HUES48 (cell line): ENCODE results near the gene RHOF.

Source experiments
- H3K27ac ChIP-seq: one replicate; pipeline ENCODE4 v1.7.0; 2013; ENCODE audit warnings: low read depth, low read length, inconsistent platforms
- H3K27me3 ChIP-seq: 2 replicates; pipeline ENCODE4 v1.6.1; 2013; ENCODE audit warnings: mild to moderate bottlenecking, low read length; ENCODE audit not compliant: control insufficient read depth, insufficient read depth
- H3K36me3 ChIP-seq: 2 replicates; pipeline ENCODE4 v1.6.1; 2013; ENCODE audit warnings: low read length; ENCODE audit not compliant: control insufficient read depth, insufficient read depth
- H3K4me1 ChIP-seq: 2 replicates; pipeline ENCODE4 v1.6.1; 2013; ENCODE audit warnings: mild to moderate bottlenecking, low read length; ENCODE audit not compliant: control insufficient read depth, insufficient read depth
- H3K4me3 ChIP-seq: 2 replicates; pipeline ENCODE4 v1.5.1; 2013; ENCODE audit warnings: mild to moderate bottlenecking, low read depth, low read length
- H3K9ac ChIP-seq: 2 replicates; pipeline ENCODE4 v1.6.1; 2013; ENCODE audit warnings: mild to moderate bottlenecking, low read depth, low read length, moderate library complexity
- H3K9me3 ChIP-seq: 2 replicates; pipeline ENCODE4 v1.6.1; 2013; ENCODE audit warnings: low read length; ENCODE audit not compliant: control insufficient read depth, insufficient read depth

RHOF gene, protein sequence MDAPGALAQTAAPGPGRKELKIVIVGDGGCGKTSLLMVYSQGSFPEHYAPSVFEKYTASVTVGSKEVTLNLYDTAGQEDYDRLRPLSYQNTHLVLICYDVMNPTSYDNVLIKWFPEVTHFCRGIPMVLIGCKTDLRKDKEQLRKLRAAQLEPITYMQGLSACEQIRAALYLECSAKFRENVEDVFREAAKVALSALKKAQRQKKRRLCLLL

DNA sequence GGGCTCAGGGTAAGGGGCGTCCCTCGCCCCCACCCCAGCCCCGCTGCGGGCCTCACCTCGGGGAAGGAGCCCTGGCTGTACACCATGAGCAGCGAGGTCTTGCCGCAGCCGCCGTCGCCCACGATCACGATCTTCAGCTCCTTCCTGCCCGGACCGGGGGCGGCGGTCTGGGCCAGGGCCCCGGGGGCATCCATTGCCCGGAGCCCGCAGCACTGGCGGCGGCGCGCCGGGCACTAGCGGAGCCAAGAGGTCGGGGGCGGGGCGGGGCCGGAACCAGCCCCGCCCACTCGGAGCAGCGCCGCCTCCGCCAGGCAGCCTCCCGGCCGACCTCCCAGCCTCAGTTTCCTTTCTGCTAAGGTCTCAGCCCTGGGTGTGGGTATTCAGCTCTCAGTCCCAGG, at the start of gene RHOF:
Gene RHOF, minus strand, starts transcription at position 249 of the 398 bp plus-strand sequence. Its CDS starts 55 bp downstream, at position 194.
- Histone ChIP-seq H3K9me3 (no peaks in the 10 kb centered on the region), H3K36me3 (peaks cover 17% of the 10 kb centered on the region), H3K27ac (peak within 1 kb of the TSS; percentile 65), H3K27me3 (no peaks in the 10 kb centered on the region), H3K9ac (peak within 1 kb of the TSS; percentile 59; the same call in 1 of the 2 replicates), H3K4me3 (peak within 1 kb of the TSS; percentile 68), H3K4me1 (peaks cover 34% of the 10 kb centered on the region)

GRCh38 chr12:121839993-121840761, 46.7 kb upstream of the RHOF start:
- no peaks in the 10 kb centered on the region for H3K9me3 ChIP-seq
- no peaks in the 10 kb centered on the region for H3K4me1 ChIP-seq
- H3K4me3 ChIP-seq, result peak overlapping the region; percentile 96
- no peaks in the 10 kb centered on the region for H3K27me3 ChIP-seq
- no peaks in the 10 kb centered on the region for H3K36me3 ChIP-seq
- H3K9ac ChIP-seq, result peak overlapping the region; percentile 79
- H3K27ac ChIP-seq, result peak overlapping the region; percentile 84

DNA sequence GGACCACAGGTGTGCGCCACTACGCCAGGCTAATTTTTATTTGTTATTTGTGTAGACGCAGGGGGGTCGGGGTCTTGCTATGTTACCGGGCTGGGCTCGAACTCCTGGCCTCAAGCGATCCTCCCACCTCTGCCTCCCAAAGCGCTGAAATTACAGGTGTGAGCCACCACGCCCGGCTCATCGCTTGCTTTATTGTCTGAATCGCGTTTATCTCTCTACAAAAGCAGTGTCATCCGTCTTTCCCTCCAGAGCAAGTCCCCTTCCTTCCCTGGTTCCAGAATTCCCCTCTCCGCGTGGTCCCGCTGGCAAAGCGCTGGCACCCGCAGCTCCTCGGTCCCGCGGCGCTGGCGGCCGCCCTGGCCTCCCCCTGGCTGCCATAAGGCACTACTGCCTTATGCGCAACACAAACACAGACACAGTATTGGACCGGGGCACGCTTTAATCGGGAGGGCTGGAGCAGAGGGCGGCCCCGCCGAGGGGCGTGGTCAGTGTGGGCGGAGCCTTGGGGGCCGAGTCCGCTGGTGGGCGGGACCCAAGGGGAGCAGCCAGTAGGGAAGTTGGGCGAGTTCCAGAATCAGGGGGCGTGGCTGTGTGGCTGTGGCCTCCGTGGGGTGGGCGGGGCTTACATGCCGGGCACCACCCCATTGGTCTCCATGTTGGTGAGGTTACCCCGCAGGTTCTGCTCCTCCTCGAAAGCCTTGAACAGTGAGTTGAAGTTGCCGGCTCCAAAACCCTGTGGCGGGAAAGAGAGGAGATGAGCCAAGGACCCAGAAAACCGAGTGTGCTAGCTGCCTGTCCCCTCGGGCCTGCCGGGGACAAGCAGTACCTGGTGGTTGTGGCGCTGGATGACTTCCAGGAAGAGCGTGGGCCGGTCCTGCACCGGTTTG, 45.9 kb upstream of the RHOF start:
- Histone ChIP-seq H3K4me3 (peak overlapping the region; percentile 96), H3K4me1 (no peaks in the 10 kb centered on the region), H3K9me3 (no peaks in the 10 kb centered on the region), H3K9ac (peak overlapping the region; percentile 79), H3K27me3 (no peaks in the 10 kb centered on the region), H3K27ac (peak overlapping the region; percentile 84), H3K36me3 (no peaks in the 10 kb centered on the region)

DNA sequence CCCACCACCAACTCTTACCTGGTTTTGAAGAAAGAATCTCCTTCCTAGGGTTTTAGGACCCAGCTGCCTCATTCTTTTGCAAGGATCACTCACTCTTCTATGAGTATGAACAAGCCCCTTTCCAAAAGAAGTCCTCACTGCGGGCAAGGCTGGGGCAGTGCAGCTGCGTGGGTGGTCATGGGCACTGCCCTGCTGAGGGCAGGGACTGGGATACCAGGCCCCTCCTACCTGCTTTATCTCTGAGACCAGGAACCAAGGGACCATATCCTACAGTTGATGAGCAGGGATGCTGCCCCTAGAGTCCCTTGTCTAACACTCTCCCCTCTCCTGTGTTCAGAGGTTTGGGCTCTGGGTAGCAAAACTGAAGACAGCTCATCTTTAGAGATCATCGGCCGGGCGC, 44.6 kb upstream of the RHOF start:
- no peak overlapping the region for H3K27ac ChIP-seq
- H3K4me1 ChIP-seq, result no peaks in the 10 kb centered on the region
- no peaks in the 10 kb centered on the region for H3K9me3 ChIP-seq
- no peak overlapping the region for H3K9ac ChIP-seq
- H3K36me3 ChIP-seq, result no peaks in the 10 kb centered on the region
- no peaks in the 10 kb centered on the region for H3K27me3 ChIP-seq
- no peak overlapping the region for H3K4me3 ChIP-seq

GRCh38 chr12:121837680-121838079, 44.2 kb upstream of the RHOF start:
- no peaks in the 10 kb centered on the region for H3K4me1 ChIP-seq

DNA sequence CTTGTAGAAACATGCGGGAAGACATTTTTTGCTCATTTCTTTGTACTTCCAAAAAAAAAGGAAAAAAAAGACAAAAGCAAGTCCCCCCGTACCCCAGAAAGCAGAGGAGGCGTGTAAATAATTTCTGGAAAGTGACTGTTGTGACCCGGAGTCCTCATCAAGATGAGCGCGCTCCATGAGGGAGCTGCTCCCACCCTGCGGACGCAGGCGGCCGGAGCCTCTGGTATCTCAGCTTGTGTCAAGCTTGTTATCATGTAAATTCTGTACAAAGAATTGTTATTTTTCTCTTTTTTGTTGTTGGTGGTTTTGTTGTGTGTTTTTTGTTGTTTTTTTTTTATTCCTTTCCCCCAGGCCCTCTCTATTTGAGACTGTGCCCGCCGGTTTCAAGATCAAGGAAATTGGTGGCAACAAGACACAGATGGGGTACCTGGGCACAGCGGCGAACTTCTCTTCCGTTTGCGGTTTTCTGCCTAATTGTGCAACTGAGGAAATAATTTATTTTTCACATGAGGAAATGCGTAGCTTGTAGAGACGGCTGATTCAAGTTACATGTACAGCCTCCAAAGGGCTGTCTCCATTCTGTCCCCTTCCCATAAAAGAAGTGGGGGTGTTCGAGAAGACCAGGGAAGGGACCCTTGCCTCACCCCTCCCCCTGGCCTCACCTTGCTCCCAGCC, 38.2 kb upstream of the RHOF start:
- Histone ChIP-seq H3K27me3 (no peaks in the 10 kb centered on the region), H3K9me3 (no peaks in the 10 kb centered on the region), H3K4me1 (no peaks in the 10 kb centered on the region), H3K4me3 (no peak overlapping the region), H3K27ac (no peak overlapping the region), H3K36me3 (peaks cover 50% of the 10 kb centered on the region), H3K9ac (no peak overlapping the region)

More at GRCh38 chr12:121837680-121838079, 44.2 kb upstream of the RHOF start:
- no peak overlapping the region for H3K27ac ChIP-seq
- H3K4me3 ChIP-seq, result no peak overlapping the region
- H3K27me3 ChIP-seq, result no peaks in the 10 kb centered on the region
- no peaks in the 10 kb centered on the region for H3K36me3 ChIP-seq
- no peak overlapping the region for H3K9ac ChIP-seq
- no peaks in the 10 kb centered on the region for H3K9me3 ChIP-seq

DNA sequence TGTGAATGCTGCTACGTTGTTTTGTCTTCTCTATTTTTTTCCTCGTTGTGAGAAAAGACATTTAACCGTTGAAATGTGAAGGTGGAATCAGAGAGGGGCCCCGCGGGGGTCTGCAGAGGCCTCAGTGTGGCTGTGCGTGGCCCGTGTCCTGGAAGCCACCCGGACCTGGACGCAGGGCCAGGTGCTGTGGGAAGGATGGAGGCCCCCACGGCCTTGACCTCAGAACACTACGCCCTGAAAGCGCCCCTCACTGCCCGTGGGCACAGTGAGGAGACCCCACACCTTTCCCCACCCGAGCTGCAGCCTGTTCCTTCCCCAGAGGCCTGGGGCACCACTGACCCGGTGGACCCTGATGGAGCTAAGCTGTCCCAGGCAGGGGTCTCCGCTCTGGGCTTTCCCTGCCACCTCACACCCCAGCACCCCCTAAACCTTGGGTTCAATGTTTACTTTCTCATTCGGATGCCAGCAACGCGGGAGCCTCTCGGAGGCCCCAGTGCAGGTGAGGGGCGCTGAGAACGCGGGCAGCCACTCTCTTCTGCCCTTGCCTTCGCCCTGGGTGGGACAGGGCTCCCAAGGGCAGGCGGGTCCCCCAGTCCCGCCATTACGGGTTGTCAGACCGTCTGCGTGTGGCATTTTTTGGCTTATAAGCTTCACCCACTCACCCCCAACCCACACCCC, 37.2 kb upstream of the RHOF start:
- Histone ChIP-seq H3K27ac (no peak overlapping the region), H3K36me3 (peaks cover 56% of the 10 kb centered on the region), H3K4me3 (no peak overlapping the region), H3K9me3 (no peaks in the 10 kb centered on the region), H3K4me1 (no peaks in the 10 kb centered on the region), H3K9ac (no peak overlapping the region), H3K27me3 (no peaks in the 10 kb centered on the region)

DNA sequence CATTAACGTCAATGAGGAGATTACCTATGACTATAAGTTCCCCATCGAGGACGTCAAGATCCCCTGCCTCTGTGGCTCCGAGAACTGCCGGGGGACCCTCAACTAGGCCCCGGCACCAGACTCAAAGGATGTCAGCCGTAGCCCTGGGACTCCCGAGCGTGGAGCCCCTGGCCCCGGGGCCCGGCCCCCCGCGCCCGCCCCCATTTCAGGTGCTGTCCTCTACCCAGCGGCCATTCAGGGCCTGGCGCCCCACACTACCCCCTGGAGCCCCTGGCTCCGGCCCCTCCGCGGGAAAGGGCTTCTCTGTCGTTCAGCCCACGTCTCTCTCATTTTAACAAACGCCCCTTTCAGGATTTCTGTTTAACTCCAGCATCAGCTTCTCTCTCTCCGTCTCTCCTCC, 36.6 kb upstream of the RHOF start:
- peaks cover 57% of the 10 kb centered on the region for H3K36me3 ChIP-seq
- H3K4me1 ChIP-seq, result no peaks in the 10 kb centered on the region
- no peak overlapping the region for H3K27ac ChIP-seq
- H3K9ac ChIP-seq, result no peak overlapping the region
- no peak overlapping the region for H3K4me3 ChIP-seq
- H3K9me3 ChIP-seq, result no peaks in the 10 kb centered on the region
- no peaks in the 10 kb centered on the region for H3K27me3 ChIP-seq

DNA sequence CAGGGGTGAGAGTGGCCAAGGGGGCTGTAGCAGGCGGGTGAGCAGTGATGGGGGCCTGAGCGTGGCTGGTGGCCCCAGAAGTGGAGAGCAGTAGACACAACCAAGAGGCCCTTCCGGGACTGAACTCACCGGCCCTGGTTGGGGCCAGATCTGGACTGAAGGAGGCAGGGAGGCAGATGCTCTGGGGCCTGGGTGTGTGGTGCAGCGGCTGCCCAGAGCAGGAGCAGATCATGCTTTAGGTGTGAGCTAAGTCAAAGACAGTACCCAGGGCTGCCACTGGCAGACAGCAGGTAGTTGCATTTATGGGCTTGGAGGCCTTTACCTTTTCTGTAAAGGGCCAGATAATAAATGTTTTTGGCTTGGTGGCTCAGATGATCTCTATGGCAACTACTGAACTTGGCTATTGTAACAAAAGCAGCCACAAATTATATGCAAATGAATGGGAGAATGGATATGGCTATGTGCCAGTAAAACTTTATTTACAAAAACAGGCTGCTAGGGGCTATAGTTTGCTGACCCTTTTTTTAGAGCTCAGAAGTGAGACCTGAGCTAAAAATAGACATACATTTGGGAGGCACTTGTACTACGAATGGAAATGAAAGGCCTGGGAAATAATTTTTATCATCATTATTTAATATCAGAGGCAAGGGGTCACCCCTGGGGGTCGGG, 35.9 kb upstream of the RHOF start:
- no peak overlapping the region for H3K4me3 ChIP-seq
- H3K36me3 ChIP-seq, result peaks cover 59% of the 10 kb centered on the region
- no peaks in the 10 kb centered on the region for H3K27me3 ChIP-seq
- no peak overlapping the region for H3K9ac ChIP-seq
- H3K4me1 ChIP-seq, result no peaks in the 10 kb centered on the region
- H3K9me3 ChIP-seq, result no peaks in the 10 kb centered on the region
- H3K27ac ChIP-seq, result no peak overlapping the region

GRCh38 chr12:121828826-121829225, 35.3 kb upstream of the RHOF start:
- H3K4me3 ChIP-seq, result no peak overlapping the region
- no peak overlapping the region for H3K9ac ChIP-seq
- peaks cover 64% of the 10 kb centered on the region for H3K36me3 ChIP-seq
- H3K27ac ChIP-seq, result no peak overlapping the region
- H3K4me1 ChIP-seq, result no peaks in the 10 kb centered on the region
- H3K27me3 ChIP-seq, result no peaks in the 10 kb centered on the region
- H3K9me3 ChIP-seq, result no peaks in the 10 kb centered on the region
